Osteocyte (in vitro differentiated cells): Measurements from ENCODE around the gene DTNB. TPM values are rescaled to one million over a fixed set of nuclear protein-coding genes. Genes with fewer than 3 reads are reported as not detected.
"Not testable (repeated sequence)": the region's sequence is repeated elsewhere in the genome, so short reads cannot be mapped to it uniquely, and the experiment has no call there.

Experiments
- DNase-seq: peaks from one replicate; pipeline ENCODE4 v3.0.0; 2021; ENCODE audit warnings: mixed read lengths; ENCODE audit not compliant: unreplicated experiment; ENCODE audit errors: extremely low spot score
- H3K27ac Mint-ChIP-seq: one replicate; pipeline ENCODE4 v1.8.0; 2021; ENCODE audit warnings: mild to moderate bottlenecking, mixed read lengths; ENCODE audit not compliant: unreplicated experiment
- H3K27me3 Mint-ChIP-seq: one replicate; pipeline ENCODE4 v1.8.0; 2021; ENCODE audit warnings: mixed read lengths; ENCODE audit not compliant: unreplicated experiment
- H3K36me3 Mint-ChIP-seq: one replicate; pipeline ENCODE4 v1.8.0; 2021; ENCODE audit warnings: mixed read lengths; ENCODE audit not compliant: unreplicated experiment
- H3K4me1 Mint-ChIP-seq: one replicate; pipeline ENCODE4 v1.8.0; 2021; ENCODE audit warnings: mixed read lengths; ENCODE audit not compliant: unreplicated experiment
- H3K4me3 Mint-ChIP-seq: one replicate; pipeline ENCODE4 v1.8.0; 2021; ENCODE audit warnings: mild to moderate bottlenecking, moderate library complexity, mixed read lengths; ENCODE audit not compliant: unreplicated experiment
- H3K9me3 Mint-ChIP-seq: one replicate; pipeline ENCODE4 v1.8.0; 2021; ENCODE audit warnings: mixed read lengths; ENCODE audit not compliant: unreplicated experiment
- CTCF ChIP-seq: fragments of 200-600 bp; sonication (generic); IDR thresholded peaks from 2 replicates; pipeline ENCODE4 v1.5.0; 2021; ENCODE audit warnings: antibody characterized with exemption, mild to moderate bottlenecking, moderate library complexity
- total RNA-seq: library from RNA; stranded (reverse); gene quantifications from 2 replicates; pipeline ENCODE4 v1.2.1, GENCODE V29; 2021

Gene DTNB
- total RNA-seq, 1 donor from 2014 or later, result 20.9 TPM

DNA sequence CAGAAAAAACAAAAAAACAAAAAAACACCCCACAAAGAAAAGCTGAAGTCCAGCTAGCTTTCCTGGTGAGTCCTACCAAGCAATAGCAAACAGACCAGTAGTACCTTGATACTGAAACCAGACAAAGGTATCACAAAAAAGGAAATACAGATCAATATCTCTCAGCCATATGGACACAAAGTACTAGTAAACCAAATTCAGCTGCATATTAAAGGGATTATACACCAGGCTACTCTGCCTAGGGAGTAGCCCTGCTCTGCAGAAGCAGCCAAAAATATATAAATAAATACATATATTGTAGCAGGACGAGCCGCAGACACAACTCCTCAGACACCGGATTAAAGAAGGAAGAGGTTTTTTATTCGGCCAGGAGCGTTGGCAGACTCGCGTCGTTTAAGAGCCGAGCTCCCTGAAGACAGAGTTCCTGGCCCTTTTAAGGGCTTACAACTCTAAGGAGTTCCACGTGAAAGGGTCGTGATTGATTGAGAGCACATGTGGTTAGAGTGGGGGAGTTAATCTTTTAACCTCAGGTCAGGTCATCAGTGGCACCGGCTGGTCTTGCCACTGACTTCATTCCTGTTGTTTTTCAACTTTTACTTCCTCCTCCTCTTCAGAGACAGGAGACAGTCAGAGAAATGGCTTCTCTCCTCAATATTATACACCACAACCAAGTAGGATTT is 38.4 kb upstream of the DTNB start:
- Mint-ChIP-seq H3K27me3 (peaks cover 21% of the 10 kb centered on the region), H3K4me3 (peak overlapping the region; percentile 59), H3K36me3 (no peaks in the 10 kb centered on the region), H3K27ac (no peak overlapping the region), H3K4me1 (no peaks in the 10 kb centered on the region), H3K9me3 (no peaks in the 10 kb centered on the region)
- DNase-seq, result no peak
- TF ChIP-seq CTCF, result no peak

DNA sequence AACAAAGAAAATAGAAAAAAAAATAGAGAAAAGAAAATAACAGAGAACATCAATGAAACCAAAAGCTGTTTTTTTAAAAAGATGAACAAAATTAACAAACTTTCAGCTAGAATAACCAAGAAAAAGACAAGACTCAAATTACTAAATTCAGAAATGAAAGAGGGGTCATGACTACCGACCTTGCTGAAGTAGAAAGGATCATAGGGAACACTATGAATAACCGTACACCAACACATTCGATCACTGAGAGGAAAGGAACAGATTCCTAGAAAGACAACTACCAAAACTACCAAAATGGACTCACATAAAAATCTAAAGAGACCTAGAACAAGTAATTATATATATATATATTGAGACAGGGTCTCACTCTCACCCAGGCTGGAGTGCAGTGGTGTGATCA is 37.4 kb upstream of the DTNB start:
- no peak for DNase-seq
- Mint-ChIP-seq H3K4me3 (no peak overlapping the region), H3K9me3 (no peaks in the 10 kb centered on the region), H3K4me1 (no peaks in the 10 kb centered on the region), H3K27me3 (peaks cover 18% of the 10 kb centered on the region), H3K36me3 (no peaks in the 10 kb centered on the region), H3K27ac (no peak overlapping the region)
- TF ChIP-seq CTCF, result no peak

- peaks cover 13% of the 10 kb centered on the region for H3K27me3 Mint-ChIP-seq
- no peaks in the 10 kb centered on the region for H3K9me3 Mint-ChIP-seq
- H3K4me3 Mint-ChIP-seq, result no peak overlapping the region
- no peaks in the 10 kb centered on the region for H3K36me3 Mint-ChIP-seq
- no peak overlapping the region for H3K27ac Mint-ChIP-seq
- H3K4me1 Mint-ChIP-seq, result no peaks in the 10 kb centered on the region
- TF ChIP-seq CTCF, result no peak
- DNase-seq, result no peak
Measured at GRCh38 chr2:25709349-25709748, 36.0 kb upstream of the DTNB start.

DNA sequence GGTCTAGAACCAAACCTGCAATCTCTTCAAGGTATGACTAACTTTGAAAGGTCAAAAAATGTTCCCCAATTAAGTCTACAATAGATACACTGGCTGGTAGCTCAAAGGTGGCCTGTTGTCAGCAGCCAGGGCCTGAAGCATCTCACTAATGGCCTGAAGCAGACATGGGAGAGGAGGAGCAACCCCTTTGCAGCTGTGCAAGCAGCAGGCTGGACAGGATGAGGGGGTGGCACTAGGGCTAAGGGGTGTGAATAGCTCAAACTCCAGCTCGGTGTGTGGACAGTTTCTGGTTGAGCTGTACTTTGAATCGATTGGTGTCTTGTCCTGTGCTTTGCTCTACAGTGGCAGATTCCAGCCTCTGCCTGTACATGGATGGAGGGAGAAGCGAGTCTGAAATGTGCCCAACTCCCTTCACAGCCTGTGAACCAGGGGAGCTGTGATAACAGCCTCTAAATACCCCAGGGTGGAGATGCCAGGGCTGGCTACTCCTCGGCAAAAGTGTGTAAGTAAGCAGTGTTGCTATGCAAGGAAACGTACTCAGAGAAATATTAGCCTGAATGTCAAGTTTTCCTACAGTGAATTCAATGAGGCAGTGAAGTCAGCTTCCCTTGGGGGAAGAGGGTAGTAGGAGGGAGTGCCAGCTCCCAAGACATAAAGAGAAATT is 34.7 kb upstream of the DTNB start:
- Mint-ChIP-seq H3K4me3 (no peak overlapping the region), H3K9me3 (no peaks in the 10 kb centered on the region), H3K27me3 (peaks cover 9% of the 10 kb centered on the region), H3K27ac (no peak overlapping the region), H3K4me1 (no peaks in the 10 kb centered on the region), H3K36me3 (no peaks in the 10 kb centered on the region)
- TF ChIP-seq CTCF, result no peak
- no peak for DNase-seq

- not testable (repeated sequence) for H3K4me3 Mint-ChIP-seq, H3K9me3 Mint-ChIP-seq, H3K27me3 Mint-ChIP-seq, H3K36me3 Mint-ChIP-seq, H3K4me1 Mint-ChIP-seq, H3K27ac Mint-ChIP-seq, DNase-seq
Measured at GRCh38 chr2:25705575-25705974, 32.2 kb upstream of the DTNB start.
